AG04449 (cell line): ENCODE measurements around the gene SLC39A13.

Source experiments
- CTCF ChIA-PET: fragments of 350-600 bp; formaldehyde crosslinking; extraction: SDS; loops from one replicate; lab custom pipeline; 2021; ENCODE audit warnings: antibody characterized with exemption; lab: Yijun Ruan, JAX
- POLR2A ChIA-PET: fragments of 400-600, 350-600 bp; formaldehyde crosslinking; extraction: SDS; loops from one replicate; lab custom pipeline; 2020; ENCODE audit warnings: antibody characterized with exemption, inconsistent platforms; lab: Yijun Ruan, JAX
- DNase-seq: peaks from one replicate; pipeline ENCODE4 v3.0.0-alpha.2; 2010; ENCODE audit warnings: low read depth, low spot score
- H3K4me3 ChIP-seq: 2 replicates; pipeline ENCODE4 v1.5.1; 2011; ENCODE audit warnings: low read depth, mild to moderate bottlenecking, control low read depth, low read length
- TF ChIP-seq, protein P1 (sequence below): IDR thresholded peaks from one replicate; pipeline ENCODE4 v1.5.1; 2011; ENCODE audit warnings: mild to moderate bottlenecking, moderate library complexity, low read length, control low read depth, inconsistent platforms; ENCODE audit not compliant: insufficient read depth; ENCODE audit errors: missing control alignments

The SLC39A13 gene

DNA sequence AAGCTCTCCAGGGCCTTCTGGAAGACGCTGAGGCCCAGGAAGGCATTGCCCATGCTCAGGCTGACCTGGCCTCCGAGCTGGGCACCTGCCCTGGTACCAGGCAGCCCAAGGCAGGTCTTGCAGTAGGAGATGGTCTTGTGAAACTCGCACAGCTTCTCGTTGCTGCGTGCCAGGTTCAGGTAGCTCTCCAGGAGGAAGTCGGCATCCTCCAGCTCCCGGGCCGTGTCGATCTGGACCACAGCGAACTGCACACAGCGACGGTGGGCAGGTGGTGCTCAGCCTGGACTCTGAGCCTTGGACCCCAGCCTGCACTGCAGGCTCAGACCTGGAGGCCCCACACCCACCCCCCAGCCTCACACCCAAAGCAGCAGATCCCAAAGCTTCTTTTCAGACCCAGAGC is 39.5 kb downstream of the SLC39A13 start:
- no peak for DNase-seq
- TF ChIP-seq, protein P1, sequence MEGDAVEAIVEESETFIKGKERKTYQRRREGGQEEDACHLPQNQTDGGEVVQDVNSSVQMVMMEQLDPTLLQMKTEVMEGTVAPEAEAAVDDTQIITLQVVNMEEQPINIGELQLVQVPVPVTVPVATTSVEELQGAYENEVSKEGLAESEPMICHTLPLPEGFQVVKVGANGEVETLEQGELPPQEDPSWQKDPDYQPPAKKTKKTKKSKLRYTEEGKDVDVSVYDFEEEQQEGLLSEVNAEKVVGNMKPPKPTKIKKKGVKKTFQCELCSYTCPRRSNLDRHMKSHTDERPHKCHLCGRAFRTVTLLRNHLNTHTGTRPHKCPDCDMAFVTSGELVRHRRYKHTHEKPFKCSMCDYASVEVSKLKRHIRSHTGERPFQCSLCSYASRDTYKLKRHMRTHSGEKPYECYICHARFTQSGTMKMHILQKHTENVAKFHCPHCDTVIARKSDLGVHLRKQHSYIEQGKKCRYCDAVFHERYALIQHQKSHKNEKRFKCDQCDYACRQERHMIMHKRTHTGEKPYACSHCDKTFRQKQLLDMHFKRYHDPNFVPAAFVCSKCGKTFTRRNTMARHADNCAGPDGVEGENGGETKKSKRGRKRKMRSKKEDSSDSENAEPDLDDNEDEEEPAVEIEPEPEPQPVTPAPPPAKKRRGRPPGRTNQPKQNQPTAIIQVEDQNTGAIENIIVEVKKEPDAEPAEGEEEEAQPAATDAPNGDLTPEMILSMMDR = no peak
- ChIA-PET CTCF (interaction anchor here (1.1 to 8.5 kb wide), 2 partner anchors 14 to 76 kb away, joined by 3 to 118 read pairs; no protein-coding TSS in a partner anchor), POLR2A (interaction anchor here (0.8 kb wide), 1 partner anchor 10 kb away, joined by 3 read pairs; no protein-coding TSS in a partner anchor)
- H3K4me3 ChIP-seq = no peak overlapping the region

DNA sequence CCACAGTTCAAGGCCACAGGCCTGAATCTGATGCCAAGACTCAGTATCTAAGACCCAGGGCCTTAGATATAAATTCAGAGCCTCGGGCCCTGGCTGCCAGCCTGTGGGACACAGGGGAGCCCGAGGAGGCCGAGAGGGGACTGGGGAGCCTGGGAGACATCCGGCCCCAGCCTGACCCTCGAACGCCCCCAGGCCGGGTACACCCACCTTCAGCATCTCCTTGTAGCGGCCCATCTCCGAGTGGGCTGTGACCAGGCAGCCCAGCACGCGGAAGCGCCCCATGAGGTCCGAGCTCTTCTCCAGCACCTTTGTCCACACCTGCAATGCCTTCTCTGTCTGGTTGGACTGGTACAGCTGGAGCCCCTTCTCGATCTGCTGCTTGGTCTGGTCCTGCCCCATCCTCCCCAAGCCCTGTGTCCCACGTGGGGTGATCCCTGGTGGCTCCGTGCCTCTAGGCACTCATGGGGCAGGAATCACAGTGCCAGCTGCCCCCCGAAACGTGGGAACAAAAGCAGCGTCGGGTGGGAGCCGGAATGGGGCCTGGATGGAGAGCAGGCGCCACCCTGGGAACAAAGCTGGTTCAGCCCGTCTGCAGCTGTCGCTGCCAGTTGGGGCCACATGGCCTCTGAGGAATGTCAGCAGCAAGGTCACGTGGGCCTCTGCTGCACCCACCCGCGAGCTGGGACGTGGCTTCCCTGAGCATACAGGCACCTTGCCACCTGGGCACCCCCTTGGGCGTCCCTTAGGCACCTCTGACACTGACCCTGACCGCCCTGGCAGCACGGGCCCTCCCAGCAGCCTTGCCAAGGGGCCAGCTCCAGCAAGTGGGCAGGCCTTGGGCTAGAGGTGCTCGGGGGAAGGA is 40.4 kb downstream of the SLC39A13 start, which contains the start of gene RAPSN:
Gene RAPSN (minus strand): TSS at position 571 of the 862 bp plus-strand sequence. CDS start 172 bp downstream, at position 399.
- TF ChIP-seq, protein P1 = no peak
- H3K4me3 ChIP-seq = no peak within 1 kb of the TSS
- no peak for DNase-seq
- ChIA-PET POLR2A (no interaction called here), CTCF (interaction anchor here (0.9 to 8.5 kb wide), 4 partner anchors 11 to 77 kb away, joined by 3 to 118 read pairs (median 3); no protein-coding TSS in a partner anchor)

DNA sequence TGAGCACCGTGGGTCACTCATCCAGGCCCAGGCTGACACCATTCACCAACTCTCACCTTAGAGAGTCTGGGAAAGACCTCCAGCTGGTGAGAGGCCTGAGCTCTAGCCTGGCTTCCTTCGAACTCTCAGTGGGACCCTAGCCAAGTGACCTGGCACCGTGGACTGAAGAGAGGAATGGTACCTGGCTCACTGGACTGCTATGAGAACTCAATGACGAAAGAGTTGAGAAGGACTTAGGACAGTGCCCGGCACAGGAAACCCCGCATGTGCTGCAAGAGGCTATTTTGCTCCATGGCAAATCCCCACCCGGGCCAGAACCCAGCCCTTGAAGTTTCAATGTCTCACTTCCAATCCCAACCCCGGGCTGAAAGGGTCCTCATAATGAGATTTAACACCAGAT is 41.2 kb downstream of the SLC39A13 start:
- POLR2A ChIA-PET = no interaction called here
- CTCF ChIA-PET = interaction anchor here (0.9 to 8.5 kb wide), 3 partner anchors 12 to 78 kb away, joined by 3 to 118 read pairs (median 3); no protein-coding TSS in a partner anchor
- DNase-seq = no peak
- TF ChIP-seq, protein P1 = no peak
- no peak overlapping the region for H3K4me3 ChIP-seq

DNA sequence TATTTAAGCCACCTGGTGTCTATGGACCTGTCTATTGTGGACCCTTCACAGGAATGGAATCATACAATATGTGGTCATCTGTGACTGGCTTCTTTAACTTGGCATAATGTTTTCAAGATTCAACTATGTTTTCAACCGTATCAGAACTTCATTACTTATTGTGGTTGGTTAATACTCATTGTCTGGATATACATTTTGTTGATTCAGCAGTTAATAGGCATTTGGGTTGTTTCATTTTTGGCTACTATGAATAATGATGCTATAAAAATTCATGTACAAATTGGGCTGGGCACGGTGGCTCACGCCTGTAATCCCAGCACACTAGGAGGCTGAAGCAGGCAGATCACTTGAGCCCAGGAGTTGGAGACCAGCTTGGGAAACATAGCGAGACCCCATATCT is 43.0 kb downstream of the SLC39A13 start:
- ChIA-PET POLR2A (no interaction called here), CTCF (interaction anchor here (1.2 to 8.5 kb wide), 2 partner anchors 18 to 80 kb away, joined by 3 to 118 read pairs; no protein-coding TSS in a partner anchor)
- H3K4me3 ChIP-seq = no peak overlapping the region
- TF ChIP-seq, protein P1 = no peak
- DNase-seq = no peak

DNA sequence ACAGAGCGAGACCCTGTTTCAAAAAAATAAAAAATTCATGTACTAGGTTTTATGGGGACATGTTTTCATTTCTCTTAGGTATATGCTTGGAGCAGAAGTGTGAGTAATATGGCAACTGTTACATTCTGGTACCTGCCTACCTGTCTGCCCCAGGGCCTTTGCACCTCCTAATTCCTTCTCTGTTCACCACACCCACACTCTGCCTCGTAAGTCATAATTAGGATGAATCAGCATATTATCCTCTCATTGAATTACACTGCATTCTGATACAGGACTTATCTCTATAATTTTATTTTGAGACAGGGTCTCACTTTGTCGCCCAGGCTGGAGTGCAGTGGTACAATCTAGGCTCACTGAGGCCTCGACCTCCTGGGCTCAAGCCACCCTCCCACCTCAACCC is 43.6 kb downstream of the SLC39A13 start:
- CTCF ChIA-PET = interaction anchor here (1.2 to 8.5 kb wide), 4 partner anchors 12 to 275 kb away, joined by 3 to 118 read pairs (median 22); partner anchors contain the start of gene ARFGAP2
- POLR2A ChIA-PET = no interaction called here
- TF ChIP-seq, protein P1 = no peak
- H3K4me3 ChIP-seq = no peak overlapping the region
- no peak for DNase-seq

DNA sequence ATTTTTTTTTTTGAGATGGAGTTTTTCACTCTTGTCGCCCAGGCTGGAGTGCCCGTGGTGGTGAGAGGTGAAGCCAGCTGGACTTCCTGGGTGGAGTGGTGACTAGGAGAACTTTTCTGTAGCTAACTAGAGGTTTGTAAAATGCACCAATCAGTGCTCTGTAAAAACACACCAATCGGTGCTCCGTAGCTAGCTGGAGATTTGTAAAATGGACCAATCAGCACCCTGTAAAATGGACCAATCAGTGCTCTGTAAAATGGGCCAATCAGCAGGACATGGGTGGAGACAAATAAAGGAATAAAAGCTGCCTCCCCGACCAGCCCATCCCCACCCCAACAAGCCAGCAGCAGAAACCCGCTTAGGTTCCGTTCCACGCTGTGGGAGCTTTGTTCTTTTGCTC is 45.0 kb downstream of the SLC39A13 start:
- POLR2A ChIA-PET = no interaction called here
- CTCF ChIA-PET = interaction anchor here (0.6 to 8.5 kb wide), 16 partner anchors 10 to 276 kb away, joined by 3 to 118 read pairs (median 4); partner anchors contain the start of genes ARFGAP2 and PTPMT1

More for the DNA sequence above, 45.0 kb downstream of the SLC39A13 start:
- no peak for DNase-seq
- TF ChIP-seq, protein P1 = no peak
- no peak overlapping the region for H3K4me3 ChIP-seq
